ENCODE data around the gene GARIN3. TPM values are rescaled to one million over a fixed set of nuclear protein-coding genes. Genes with fewer than 3 reads are reported as not detected.
"Not testable (repeated sequence)": the region's sequence is repeated elsewhere in the genome, so short reads cannot be mapped to it uniquely, and the experiment has no call there.

Gene GARIN3
- total RNA-seq: under 1 TPM; 0.18 to 0.25 (median 0.22) TPM

DNA sequence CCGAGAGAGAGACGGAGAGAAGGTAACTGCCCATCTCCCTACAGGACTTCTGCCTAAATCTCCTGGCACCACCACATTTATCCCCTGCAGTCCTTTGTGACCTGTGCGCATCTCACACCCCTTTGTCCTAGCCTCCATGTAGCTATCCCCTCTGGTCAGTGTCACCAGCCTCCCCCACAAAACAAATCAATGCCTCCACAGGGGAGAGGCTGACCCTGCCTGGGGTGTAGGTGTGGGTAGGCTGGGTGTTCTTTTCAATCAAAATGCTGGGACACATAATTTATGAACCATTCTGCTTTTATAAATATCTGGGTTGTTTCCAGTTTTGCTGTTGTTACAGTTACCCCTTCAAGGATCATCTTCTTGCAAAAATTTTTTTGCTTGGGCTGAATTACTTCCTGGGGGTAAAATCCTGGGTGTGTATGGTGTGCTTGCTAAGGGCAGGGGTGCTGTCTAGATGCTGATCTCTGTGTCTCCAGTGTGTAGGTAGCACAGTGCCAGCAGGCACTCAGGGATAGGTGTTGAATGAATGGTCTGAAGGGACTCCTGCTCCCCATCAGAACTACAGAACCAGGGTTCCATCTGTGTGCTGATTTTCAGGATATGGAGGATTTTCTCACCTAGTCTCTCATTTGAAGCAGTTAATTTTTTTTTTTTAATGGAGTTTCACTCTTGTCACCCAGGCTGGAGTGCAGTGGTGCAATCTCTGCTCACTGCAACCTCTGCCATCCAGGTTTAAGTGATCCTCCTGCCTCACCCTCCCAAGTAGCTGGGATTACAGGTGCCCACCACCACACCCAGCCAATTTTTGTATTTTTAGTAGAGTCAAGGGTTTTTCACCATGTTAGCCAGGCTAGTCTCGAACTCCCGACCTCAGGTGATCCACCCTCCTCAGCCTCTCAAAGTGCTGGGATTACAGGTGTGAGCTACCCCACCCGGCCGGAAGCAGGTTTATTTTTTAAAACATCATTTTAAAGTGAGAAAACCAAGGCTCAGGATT, at the start of gene GARIN3:
GARIN3 (minus strand) TSS at position 51 of the 1,000 bp plus-strand sequence. CDS start 96 bp downstream, outside the sequence.
- no peak for DNase-seq
- no peaks in the 10 kb centered on the region for H3K27me3 Mint-ChIP-seq (ENCODE audit: low read depth)
- H3K9me3 Mint-ChIP-seq: peaks cover 5% of the 10 kb centered on the region
- peak within 1 kb of the TSS; percentile 50 for H3K4me3 Mint-ChIP-seq
- H3K36me3 Mint-ChIP-seq (ENCODE audit: insufficient read depth): no peaks in the 10 kb centered on the region
- ATAC-seq: peak; percentile 16 to 32
- peaks cover 65% of the 10 kb centered on the region for H3K4me1 Mint-ChIP-seq (ENCODE audit: low read depth)

DNA sequence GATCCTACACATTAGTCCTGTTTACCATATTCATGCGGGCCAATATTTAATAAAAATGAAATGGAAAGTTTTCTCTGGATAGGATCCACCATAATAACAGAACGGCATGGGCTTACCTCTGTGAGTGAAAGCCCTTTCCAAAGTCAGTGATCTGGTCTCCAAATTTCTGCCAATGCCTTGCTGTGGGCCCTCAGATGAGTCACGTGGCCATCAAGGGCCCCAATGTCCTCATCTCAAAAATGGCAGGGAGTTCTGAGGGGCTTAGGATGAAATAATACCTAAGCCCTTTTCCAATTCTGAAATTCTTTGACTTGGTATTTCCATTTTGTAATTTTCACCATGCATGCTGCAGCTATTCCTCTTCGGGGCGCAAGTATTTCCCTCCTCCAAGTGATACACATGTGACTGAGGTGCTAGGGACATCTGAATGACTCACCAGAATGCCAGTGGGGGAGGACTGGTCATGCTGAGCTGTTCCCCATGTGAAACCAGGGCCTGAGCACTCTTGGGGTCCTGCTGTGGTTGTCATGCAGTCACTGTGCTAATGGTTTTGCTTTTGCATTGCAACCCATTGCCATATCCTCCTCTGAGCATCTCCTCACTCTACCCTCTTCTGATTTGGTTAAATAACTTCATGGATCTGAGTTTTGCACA, 49.6 kb upstream of the GARIN3 start:
- no peak for DNase-seq
- Mint-ChIP-seq H3K4me3 (peak overlapping the region; percentile 37), H3K4me1 (ENCODE audit: low read depth) (peaks cover 98% of the 10 kb centered on the region), H3K27me3 (ENCODE audit: low read depth) (no peaks in the 10 kb centered on the region), H3K9me3 (no peaks in the 10 kb centered on the region), H3K36me3 (ENCODE audit: insufficient read depth) (peaks cover 93% of the 10 kb centered on the region)
- no peak for ATAC-seq

- Mint-ChIP-seq H3K36me3 (ENCODE audit: insufficient read depth) (peaks cover 90% of the 10 kb centered on the region), H3K4me3 (peak overlapping the region; percentile 37), H3K27me3 (ENCODE audit: low read depth) (no peaks in the 10 kb centered on the region), H3K4me1 (ENCODE audit: low read depth) (peaks cover 96% of the 10 kb centered on the region), H3K9me3 (no peaks in the 10 kb centered on the region)
- ATAC-seq: peak; percentile 8 to 23
- DNase-seq: no peak
Observed at GRCh38 chr5:157214861-157215513, 48.9 kb upstream of the GARIN3 start.

DNA sequence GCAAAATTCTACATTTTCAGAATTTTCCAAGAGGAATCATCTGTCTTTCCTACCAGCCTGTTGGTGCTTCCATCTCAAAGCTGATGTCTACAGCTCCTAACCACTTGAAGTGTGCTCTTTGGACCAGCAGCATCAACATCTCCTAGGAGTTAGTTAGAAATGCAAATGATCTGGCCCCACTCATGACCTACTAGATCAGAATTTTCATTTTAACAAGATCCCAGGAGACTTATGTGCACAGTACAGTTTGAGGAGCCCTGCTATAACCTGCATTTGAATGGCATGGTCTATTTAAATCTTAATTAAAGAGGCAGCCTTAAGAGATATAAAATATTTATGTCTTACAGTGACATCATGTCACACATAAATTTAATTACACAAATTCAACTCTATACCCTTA, 48.4 kb upstream of the GARIN3 start:
- H3K27me3 Mint-ChIP-seq (ENCODE audit: low read depth): no peaks in the 10 kb centered on the region
- peak overlapping the region; percentile 31 for H3K4me3 Mint-ChIP-seq
- H3K9me3 Mint-ChIP-seq: no peaks in the 10 kb centered on the region
- H3K36me3 Mint-ChIP-seq (ENCODE audit: insufficient read depth): peaks cover 88% of the 10 kb centered on the region
- no peak for ATAC-seq
- peaks cover 96% of the 10 kb centered on the region for H3K4me1 Mint-ChIP-seq (ENCODE audit: low read depth)
- no peak for DNase-seq

GRCh38 chr5:157213527-157214243, 47.6 kb upstream of the GARIN3 start:
- H3K36me3 Mint-ChIP-seq (ENCODE audit: insufficient read depth): peaks cover 88% of the 10 kb centered on the region
- ATAC-seq: peak in 1 of 2 donors; percentile 8
- H3K4me1 Mint-ChIP-seq (ENCODE audit: low read depth): peaks cover 96% of the 10 kb centered on the region
- no peak for DNase-seq
- H3K4me3 Mint-ChIP-seq: no peak overlapping the region
- no peaks in the 10 kb centered on the region for H3K27me3 Mint-ChIP-seq (ENCODE audit: low read depth)
- H3K9me3 Mint-ChIP-seq: no peaks in the 10 kb centered on the region

DNA sequence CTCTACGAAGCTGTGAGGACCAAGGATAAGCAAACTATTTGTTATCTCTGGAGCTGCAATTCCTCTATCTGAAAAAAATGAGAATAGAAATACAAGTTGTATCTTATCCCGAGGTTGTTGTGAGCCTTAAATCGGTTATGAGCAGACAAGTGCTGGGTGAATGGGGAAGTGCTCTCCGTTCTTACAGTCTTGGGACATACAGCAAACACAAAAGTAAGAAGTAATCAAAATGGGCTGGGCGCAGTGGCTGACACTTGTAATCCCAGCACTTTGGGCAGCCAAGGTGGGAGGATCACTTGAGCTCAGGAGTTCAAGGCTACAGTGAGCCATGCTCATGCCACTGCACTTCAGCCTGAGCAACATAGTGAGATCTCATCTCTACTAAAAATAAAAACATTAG, 46.2 kb upstream of the GARIN3 start:
- H3K27me3 Mint-ChIP-seq (ENCODE audit: low read depth): no peaks in the 10 kb centered on the region
- DNase-seq: no peak
- no peak for ATAC-seq
- no peak overlapping the region for H3K4me3 Mint-ChIP-seq
- H3K4me1 Mint-ChIP-seq (ENCODE audit: low read depth): peaks cover 97% of the 10 kb centered on the region
- H3K9me3 Mint-ChIP-seq: no peaks in the 10 kb centered on the region
- H3K36me3 Mint-ChIP-seq (ENCODE audit: insufficient read depth): peaks cover 90% of the 10 kb centered on the region

DNA sequence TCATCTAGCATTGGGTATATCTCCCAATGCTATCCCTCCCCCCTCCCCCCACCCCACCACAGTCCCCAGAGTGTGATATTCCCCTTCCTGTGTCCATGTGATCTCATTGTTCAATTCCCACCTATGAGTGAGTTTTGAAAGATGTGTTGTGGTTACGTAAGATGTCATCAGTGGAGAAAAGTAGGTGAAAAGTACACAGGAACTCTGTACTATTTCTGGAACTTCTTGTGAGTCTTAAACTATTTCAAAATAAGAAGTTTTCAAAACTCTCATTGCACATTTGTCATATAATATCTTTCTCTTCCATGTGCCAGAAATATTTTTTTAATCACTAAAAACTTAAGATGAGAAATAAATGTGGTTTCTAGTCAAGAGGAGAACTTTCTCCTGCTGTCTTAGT, 44.6 kb upstream of the GARIN3 start:
- not testable (repeated sequence) for H3K9me3 Mint-ChIP-seq; DNase-seq; H3K27me3 Mint-ChIP-seq (ENCODE audit: low read depth)
- Mint-ChIP-seq H3K4me1 (ENCODE audit: low read depth) (peaks cover 92% of the 10 kb centered on the region), H3K4me3 (peak overlapping the region; percentile 20), H3K36me3 (ENCODE audit: insufficient read depth) (peaks cover 84% of the 10 kb centered on the region)
- ATAC-seq: peak; percentile 25 to 30

- H3K27me3 Mint-ChIP-seq (ENCODE audit: low read depth): no peaks in the 10 kb centered on the region
- ATAC-seq (no peak), DNase-seq (no peak)
- H3K9me3 Mint-ChIP-seq: peaks cover 9% of the 10 kb centered on the region
- peaks cover 83% of the 10 kb centered on the region for H3K4me1 Mint-ChIP-seq (ENCODE audit: low read depth)
- peaks cover 51% of the 10 kb centered on the region for H3K36me3 Mint-ChIP-seq (ENCODE audit: insufficient read depth)
- no peak overlapping the region for H3K4me3 Mint-ChIP-seq
Observed at GRCh38 chr5:157205708-157206107, 39.6 kb upstream of the GARIN3 start.

GRCh38 chr5:157204765-157205164, 38.7 kb upstream of the GARIN3 start:
- H3K4me1 Mint-ChIP-seq (ENCODE audit: low read depth): peaks cover 85% of the 10 kb centered on the region
- no peak for ATAC-seq
- peaks cover 9% of the 10 kb centered on the region for H3K9me3 Mint-ChIP-seq
- H3K36me3 Mint-ChIP-seq (ENCODE audit: insufficient read depth): peaks cover 53% of the 10 kb centered on the region
- DNase-seq: no peak
- H3K27me3 Mint-ChIP-seq (ENCODE audit: low read depth): no peaks in the 10 kb centered on the region
- H3K4me3 Mint-ChIP-seq: peak overlapping the region; percentile 19

DNA sequence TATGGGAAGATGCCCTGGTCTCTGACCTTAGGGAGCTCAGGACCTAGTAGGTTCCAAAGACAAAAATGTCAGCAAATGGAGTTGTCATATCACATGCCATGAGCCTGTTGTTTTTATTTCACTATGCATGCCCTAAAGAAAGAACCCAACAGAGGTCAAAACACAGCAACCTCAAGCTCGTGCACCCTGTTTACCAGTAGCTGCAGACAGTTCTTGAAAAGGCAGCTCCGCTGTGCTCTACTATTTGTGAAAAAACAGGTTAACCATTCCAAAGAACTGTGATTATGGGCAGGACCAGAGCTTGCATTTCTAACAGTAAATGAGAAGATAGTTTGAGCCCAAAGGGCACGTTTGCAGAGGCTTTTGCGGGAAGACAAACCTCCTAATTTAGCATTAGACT, 37.4 kb upstream of the GARIN3 start:
- Mint-ChIP-seq H3K36me3 (ENCODE audit: insufficient read depth) (peaks cover 53% of the 10 kb centered on the region), H3K4me3 (peak overlapping the region; percentile 25), H3K4me1 (ENCODE audit: low read depth) (peaks cover 85% of the 10 kb centered on the region), H3K27me3 (ENCODE audit: low read depth) (no peaks in the 10 kb centered on the region), H3K9me3 (peaks cover 9% of the 10 kb centered on the region)
- DNase-seq: no peak
- peak; percentile 6 to 8 for ATAC-seq

DNA sequence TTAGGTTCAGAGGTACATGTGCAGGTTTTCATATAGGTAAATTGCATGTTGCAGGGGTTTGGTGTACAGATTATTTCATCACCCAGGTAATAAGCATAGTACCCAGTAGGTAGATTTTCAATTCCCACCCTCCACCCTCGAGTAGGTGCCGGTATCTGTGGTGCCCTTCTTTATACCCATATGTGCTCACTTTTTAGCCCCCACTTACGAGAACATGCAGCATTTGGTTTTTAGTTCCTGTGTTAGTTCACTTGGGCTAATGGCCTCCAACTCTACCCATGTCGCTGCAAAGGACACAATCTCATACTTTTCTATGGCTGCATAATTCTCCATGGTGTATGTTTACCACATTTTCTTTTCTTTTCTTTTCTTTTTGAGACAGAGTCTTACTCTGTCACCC, 35.8 kb upstream of the GARIN3 start:
- peak overlapping the region; percentile 51 for H3K4me3 Mint-ChIP-seq
- peaks cover 52% of the 10 kb centered on the region for H3K36me3 Mint-ChIP-seq (ENCODE audit: insufficient read depth)
- ATAC-seq (no peak), DNase-seq (no peak)
- peaks cover 9% of the 10 kb centered on the region for H3K9me3 Mint-ChIP-seq
- H3K4me1 Mint-ChIP-seq (ENCODE audit: low read depth): peaks cover 85% of the 10 kb centered on the region
- no peaks in the 10 kb centered on the region for H3K27me3 Mint-ChIP-seq (ENCODE audit: low read depth)

- DNase-seq (peak; percentile 60), ATAC-seq (peak; percentile 80 to 83)
- Mint-ChIP-seq H3K4me1 (ENCODE audit: low read depth) (peaks cover 89% of the 10 kb centered on the region), H3K4me3 (peak overlapping the region; percentile 58), H3K9me3 (no peaks in the 10 kb centered on the region), H3K27me3 (ENCODE audit: low read depth) (no peaks in the 10 kb centered on the region), H3K36me3 (ENCODE audit: insufficient read depth) (peaks cover 66% of the 10 kb centered on the region)
Observed at GRCh38 chr5:157198277-157198986, 32.4 kb upstream of the GARIN3 start.

GRCh38 chr5:157197086-157197485, 31.0 kb upstream of the GARIN3 start:
- Mint-ChIP-seq H3K27me3 (ENCODE audit: low read depth) (no peaks in the 10 kb centered on the region), H3K9me3 (no peaks in the 10 kb centered on the region), H3K4me1 (ENCODE audit: low read depth) (peaks cover 89% of the 10 kb centered on the region), H3K4me3 (peak overlapping the region; percentile 59), H3K36me3 (ENCODE audit: insufficient read depth) (peaks cover 71% of the 10 kb centered on the region)
- DNase-seq (no peak), ATAC-seq (no peak)
